B cell (primary cell): ENCODE measurements around the gene SLC13A3. TPM values are rescaled to one million over a fixed set of nuclear protein-coding genes. Genes with fewer than 3 reads are reported as not detected.

Experiments used
- ATAC-seq: fragments of 200-7000 bp; cut with Tn5 transposase; one replicate; pipeline ENCODE4 v1.10.0; 2021; ENCODE audit warnings: low read depth, mild to moderate bottlenecking, moderate number of reproducible peaks, moderate library complexity
- CTCF ChIA-PET: fragments of 350-600 bp; sonication (Branson Sonifier 250); formaldehyde crosslinking; loops from one replicate; lab custom pipeline; 2021; ENCODE audit warnings: antibody characterized with exemption, inconsistent platforms; lab: Charles Lee
- POLR2A ChIA-PET: fragments of 350-600 bp; sonication (Branson Sonifier 250); formaldehyde crosslinking; loops from one replicate; lab custom pipeline; 2021; ENCODE audit warnings: antibody characterized with exemption; lab: Charles Lee
- DNase-seq: peaks from one replicate; pipeline ENCODE4 v3.0.0; 2013
- H2AFZ ChIP-seq: 2 replicates; pipeline ENCODE4 v1.6.1; 2012; ENCODE audit warnings: mild to moderate bottlenecking, low read depth, low read length; ENCODE audit not compliant: insufficient read depth, poor library complexity, severe bottlenecking
- H3K27ac ChIP-seq, 2 donors: 1 replicate in 1 of 2; 2 replicates in 1 of 2; pipeline ENCODE4 v1.5.1; 2012 to 2013; ENCODE audit warnings: low read length in 2 of 2, mild to moderate bottlenecking in 2 of 2, moderate library complexity in 1 of 2
- H3K27me3 ChIP-seq, 4 experiments: fragments of 200-600 bp in 1 of 4; sonication (generic) in 1 of 4; replicated peaks in 1 of 4; 1 replicate in 2 of 4; 2 replicates in 2 of 4; pipeline versions ENCODE4 v1.6.1 to v1.7.0; 2013 to 2016; ENCODE audit warnings: low read length in 3 of 4, mild to moderate bottlenecking in 2 of 4, mixed read lengths in 1 of 4, moderate library complexity in 1 of 4; ENCODE audit not compliant: insufficient read depth in 4 of 4, control insufficient read depth in 3 of 4; ENCODE audit errors: control extremely low read depth in 1 of 4
- H3K36me3 ChIP-seq, 2 experiments: replicated peaks in 1 of 2; 1 replicate in 1 of 2; 2 replicates in 1 of 2; pipeline versions ENCODE4 v1.6.1 to v1.7.1; 2013; ENCODE audit warnings: low read length in 1 of 2; ENCODE audit not compliant: insufficient read depth in 2 of 2, control insufficient read depth in 1 of 2; ENCODE audit errors: control extremely low read depth in 1 of 2, extremely low read depth in 1 of 2
- H3K4me1 ChIP-seq, 2 donors: fragments of 200-600 bp in 1 of 2; sonication (generic) in 1 of 2; 1 replicate in 1 of 2; 2 replicates in 1 of 2; pipeline versions ENCODE4 v1.5.1 to v1.6.1; 2013 to 2017; ENCODE audit warnings: low read length in 2 of 2; ENCODE audit not compliant: control insufficient read depth in 2 of 2, insufficient read depth in 2 of 2
- H3K4me2 ChIP-seq: replicated peaks from 2 replicates; pipeline ENCODE3; 2012; ENCODE audit warnings: mild to moderate bottlenecking, low read depth, low read length; ENCODE audit not compliant: poor library complexity, severe bottlenecking
- H3K4me3 ChIP-seq, 5 experiments: fragments of 200-600 bp in 1 of 5; sonication (generic) in 1 of 5; 1 replicate in 3 of 5; 2 replicates in 2 of 5; pipeline versions ENCODE4 v1.5.1 to v1.7.0; 2011 to 2016; ENCODE audit warnings: low read length in 4 of 5, mild to moderate bottlenecking in 4 of 5, low read depth in 2 of 5, control low read depth in 1 of 5, moderate library complexity in 1 of 5; ENCODE audit not compliant: insufficient read depth in 1 of 5; ENCODE audit errors: control extremely low read depth in 1 of 5, extremely low read depth in 1 of 5
- H3K79me2 ChIP-seq: fragments of 200-600 bp; sonication (generic); one replicate; pipeline ENCODE4 v1.6.0; 2016; ENCODE audit warnings: low read length; ENCODE audit not compliant: control insufficient read depth, insufficient read depth
- H3K9ac ChIP-seq: fragments of 200-600 bp; sonication (generic); 2 replicates; pipeline ENCODE4 v1.6.1; 2017; ENCODE audit warnings: mild to moderate bottlenecking, low read length, moderate library complexity
- H3K9me3 ChIP-seq, 3 donors: one replicate each; pipeline versions ENCODE4 v1.6.1 to v1.7.1; 2013; ENCODE audit warnings: low read length in 2 of 3; ENCODE audit not compliant: control insufficient read depth in 2 of 3, insufficient read depth in 1 of 3; ENCODE audit errors: control extremely low read depth in 1 of 3
- H4K20me1 ChIP-seq: 2 replicates; pipeline ENCODE4 v1.6.0; 2012; ENCODE audit warnings: mild to moderate bottlenecking, low read length; ENCODE audit not compliant: insufficient read depth, control insufficient read depth, poor library complexity, severe bottlenecking
- H3K27ac Mint-ChIP-seq: one replicate; pipeline ENCODE4 v1.8.0; 2021; ENCODE audit warnings: mixed read lengths
- H3K27me3 Mint-ChIP-seq: one replicate; pipeline ENCODE4 v1.8.0; 2021; ENCODE audit warnings: mixed read lengths
- H3K4me1 Mint-ChIP-seq: one replicate; pipeline ENCODE4 v1.8.0; 2021; ENCODE audit warnings: mixed read lengths
- H3K4me3 Mint-ChIP-seq: one replicate; pipeline ENCODE4 v1.8.0; 2021; ENCODE audit warnings: mixed read lengths
- H3K9me3 Mint-ChIP-seq: one replicate; pipeline ENCODE4 v1.8.0; 2022; ENCODE audit warnings: mixed read lengths; ENCODE audit not compliant: insufficient read depth
- CTCF ChIP-seq: fragments of 200-600 bp; IDR thresholded peaks from one replicate; pipeline ENCODE4 v1.8.0; 2022; ENCODE audit warnings: antibody characterized with exemption, mild to moderate bottlenecking
- EZH2 ChIP-seq: IDR thresholded peaks from 2 replicates; pipeline ENCODE4 v1.6.1; 2012; ENCODE audit warnings: borderline replicate concordance, low read depth, mild to moderate bottlenecking, moderate library complexity, low read length; ENCODE audit not compliant: insufficient read depth, poor library complexity, severe bottlenecking
- WGBS: methylation state at CpG from one replicate; pipeline ENCODE4 v1.1.5; 2013; ENCODE audit warnings: missing lambda C conversion rate; ENCODE audit not compliant: insufficient coverage; 5-methylcytosine and 5-hydroxymethylcytosine counted together
- intact Hi-C: fragments of 100-400 bp; cut with micrococcal nuclease; formaldehyde crosslinking; loops from one replicate; pipeline ENCODE4 v1.10.0; 2022
- polyA plus RNA-seq: library from polyadenylated mRNA; depleted of rRNA; stranded (reverse); fragments of >200 nt; gene quantifications from 2 replicates; pipeline ENCODE4 v1.2.3, GENCODE V29; 2012
- total RNA-seq, 2 donors: library from RNA; stranded (reverse); fragments of 120-200 nt in 1 of 2; gene quantifications; 1 replicate in 1 of 2; 2 replicates in 1 of 2; pipeline versions ENCODE4 v1.2.3 to v1.2.4, GENCODE V29; 2013 to 2022

The SLC13A3 gene
- total and polyA plus RNA-seq, 2 donors (not counting 1 experiment from before 2014, with no cell fraction given): 0.09 to 0.20 TPM

DNA sequence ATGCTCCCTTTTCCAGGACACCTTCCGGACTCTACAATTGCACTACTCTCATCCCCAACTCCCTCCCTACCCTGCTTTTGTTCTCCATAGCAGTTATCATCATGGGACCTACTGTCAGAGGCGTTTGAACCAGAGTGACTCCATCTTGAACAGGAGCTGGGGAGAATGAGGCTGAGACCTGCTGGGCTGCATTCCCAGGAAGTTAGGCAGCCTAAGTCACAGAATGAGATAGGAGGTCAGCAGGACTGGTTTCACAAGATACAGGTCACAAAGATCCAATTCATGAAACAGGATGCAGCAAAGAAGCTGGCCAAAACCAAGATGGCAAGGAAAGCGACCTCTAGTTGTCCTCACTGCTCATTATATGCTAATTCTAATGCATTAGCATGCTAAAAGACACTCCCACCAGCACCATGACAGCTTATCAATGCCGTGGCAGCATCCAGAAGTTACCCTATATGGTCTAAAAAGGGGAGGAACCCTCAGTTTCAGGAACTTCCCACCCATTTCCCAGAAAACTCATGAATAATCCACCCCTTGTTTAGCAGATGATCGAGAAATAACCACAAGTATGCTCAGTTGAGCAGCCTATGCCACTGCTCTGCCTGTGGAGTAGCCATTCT is 15.6 kb downstream of the SLC13A3 start:
- Histone ChIP-seq H3K79me2 (no peaks in the 10 kb centered on the region), H2AFZ (no peak overlapping the region), H3K27ac (no peak overlapping the region), H3K9ac (no peak overlapping the region), H3K36me3 (no peaks in the 10 kb centered on the region), H3K9me3 (no peaks in the 10 kb centered on the region), H3K4me2 (no peak overlapping the region), H3K27me3 (peaks cover 0 to 10% (median 3%) of the 10 kb centered on the region in 4 experiments), H3K4me3 (no peak overlapping the region), H4K20me1 (no peaks in the 10 kb centered on the region), H3K4me1 (no peaks in the 10 kb centered on the region)
- Mint-ChIP-seq H3K9me3 (no peaks in the 10 kb centered on the region), H3K27ac (no peak overlapping the region), H3K4me1 (no peaks in the 10 kb centered on the region), H3K27me3 (peaks cover 31% of the 10 kb centered on the region), H3K4me3 (no peak overlapping the region)
- intact Hi-C loops: no loop called here
- DNase-seq: no peak
- 75% methylated on average over 5 of the region's 5 CpGs for whole genome bisulfite sequencing
- POLR2A ChIA-PET: no interaction called here
- TF ChIP-seq EZH2 (no peak), CTCF (no peak)
- ATAC-seq: no peak
- CTCF ChIA-PET: no interaction called here

DNA sequence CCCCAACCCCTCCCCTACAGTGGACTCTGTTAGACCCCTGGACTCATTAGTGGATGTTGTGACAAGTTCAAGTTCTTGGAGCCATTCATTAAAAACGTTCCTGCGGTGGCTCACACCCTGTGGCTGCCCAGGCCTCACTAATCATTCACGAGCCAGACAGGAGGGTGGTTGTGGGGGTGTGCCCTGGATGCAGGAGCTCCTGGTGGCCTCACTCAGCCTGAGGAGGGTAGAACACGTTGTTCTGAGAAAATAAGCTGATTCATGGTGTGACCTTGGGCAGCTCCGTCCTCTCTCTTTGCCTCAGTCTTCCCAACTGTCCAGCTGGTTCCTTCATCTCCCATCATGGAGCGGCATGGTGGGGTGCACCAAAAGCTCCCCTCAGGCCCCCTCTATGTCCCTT is 16.7 kb downstream of the SLC13A3 start:
- H3K27me3 Mint-ChIP-seq: peaks cover 38% of the 10 kb centered on the region
- WGBS: 77% methylated on average over 4 of the region's 6 CpGs
- POLR2A ChIA-PET: no interaction called here

More for the DNA sequence above, 16.7 kb downstream of the SLC13A3 start:
- no peaks in the 10 kb centered on the region for H3K4me1 Mint-ChIP-seq
- no peak overlapping the region for H3K4me2 ChIP-seq
- peaks cover 0 to 10% (median 3%) of the 10 kb centered on the region in 4 experiments for H3K27me3 ChIP-seq
- no peaks in the 10 kb centered on the region for H3K4me1 ChIP-seq
- H3K9me3 ChIP-seq: peaks cover 0 to under 1% (median 0%) of the 10 kb centered on the region in 3 donors
- intact Hi-C loops: no loop called here
- no peaks in the 10 kb centered on the region for H4K20me1 ChIP-seq
- H3K4me3 ChIP-seq: no peak overlapping the region
- H3K4me3 Mint-ChIP-seq: no peak overlapping the region
- H3K36me3 ChIP-seq: no peaks in the 10 kb centered on the region
- no peaks in the 10 kb centered on the region for H3K9me3 Mint-ChIP-seq
- DNase-seq (no peak), ATAC-seq (no peak)
- no peaks in the 10 kb centered on the region for H3K79me2 ChIP-seq
- CTCF ChIA-PET: no interaction called here
- no peak overlapping the region for H3K27ac Mint-ChIP-seq
- TF ChIP-seq EZH2: no peak
- TF ChIP-seq CTCF: no peak
- H3K9ac ChIP-seq: no peak overlapping the region
- no peak overlapping the region for H3K27ac ChIP-seq
- H2AFZ ChIP-seq: no peak overlapping the region
